SK-N-SH (cell line): Measurements from ENCODE around the gene PLS3. TPM values are rescaled to one million over a fixed set of nuclear protein-coding genes. Genes with fewer than 3 reads are reported as not detected.

ENCODE experiments used
- CTCF ChIA-PET: fragments of 300-600, 350-600 bp; formaldehyde crosslinking; extraction: SDS; loops from one replicate; lab custom pipeline; 2021; lab: Yijun Ruan, JAX
- POLR2A ChIA-PET: fragments of 350-600 bp; sonication (Branson Sonifier 250); formaldehyde crosslinking; extraction: SDS; loops from one replicate; lab custom pipeline; 2020; ENCODE audit warnings: antibody characterized with exemption, inconsistent platforms; lab: Yijun Ruan, JAX
- DNase-seq: peaks from one replicate; pipeline ENCODE4 v3.0.0; 2012
- H2AFZ ChIP-seq: fragments of 200-600 bp; sonication (generic); 2 replicates; pipeline ENCODE4 v1.8.1; 2016; ENCODE audit warnings: antibody characterized with exemption, mild to moderate bottlenecking, low read depth
- H3F3A ChIP-seq: fragments of 200-600 bp; sonication (generic); replicated peaks from 2 replicates; pipeline ENCODE3; 2016; ENCODE audit warnings: antibody characterized with exemption, mild to moderate bottlenecking; ENCODE audit not compliant: insufficient read depth
- H3K27ac ChIP-seq, 2 experiments: fragments of 200-500 bp in 1 of 2; fragments of 200-600 bp in 1 of 2; sonication (Bioruptor generic) in 1 of 2; sonication (generic), shearing (Covaris generic) in 1 of 2; 2 replicates each; pipeline versions ENCODE4 v1.5.1 to v1.6.1; 2014 to 2016; ENCODE audit warnings: low read depth in 2 of 2, inconsistent platforms in 1 of 2, low read length in 1 of 2, mild to moderate bottlenecking in 1 of 2, mixed read lengths in 1 of 2
- H3K27me3 ChIP-seq: fragments of 200-600 bp; sonication (generic), shearing (Covaris generic); 2 replicates; pipeline ENCODE4 v1.6.1; 2016; ENCODE audit warnings: mixed run types; ENCODE audit not compliant: insufficient read depth
- H3K36me3 ChIP-seq, 2 experiments: fragments of 200-500 bp in 1 of 2; fragments of 200-600 bp in 1 of 2; sonication (Bioruptor generic) in 1 of 2; sonication (generic) in 1 of 2; replicated peaks in 1 of 2; 2 replicates each; pipeline versions ENCODE3 to v1.5.1; 2014 to 2016; ENCODE audit warnings: low read length in 1 of 2, mild to moderate bottlenecking in 1 of 2; ENCODE audit not compliant: insufficient read depth in 2 of 2, control insufficient read depth in 1 of 2
- H3K4me1 ChIP-seq, 2 experiments: fragments of 200-500 bp in 1 of 2; fragments of 200-600 bp in 1 of 2; sonication (Bioruptor generic) in 1 of 2; sonication (generic), shearing (Covaris generic) in 1 of 2; 2 replicates each; pipeline versions ENCODE4 v1.5.1 to v1.6.1; 2014 to 2016; ENCODE audit warnings: low read depth in 1 of 2, low read length in 1 of 2, mixed run types in 1 of 2; ENCODE audit not compliant: insufficient read depth in 2 of 2, control insufficient read depth in 1 of 2
- H3K4me2 ChIP-seq: fragments of 200-600 bp; sonication (generic), shearing (Covaris generic); 2 replicates; pipeline ENCODE4 v1.6.1; 2017; ENCODE audit warnings: mixed run types
- H3K4me3 ChIP-seq, 2 experiments: fragments of 200-500 bp in 1 of 2; fragments of 200-600 bp in 1 of 2; sonication (Bioruptor generic) in 1 of 2; sonication (generic), shearing (Covaris generic) in 1 of 2; 2 replicates each; pipeline versions ENCODE4 v1.5.1 to v1.8.1; 2014 to 2016; ENCODE audit warnings: low read depth in 2 of 2, inconsistent platforms in 1 of 2, low read length in 1 of 2, mild to moderate bottlenecking in 1 of 2, mixed read lengths in 1 of 2, moderate library complexity in 1 of 2
- H3K79me2 ChIP-seq: fragments of 200-600 bp; sonication (generic); 2 replicates; pipeline ENCODE4 v1.8.1; 2017; ENCODE audit warnings: mild to moderate bottlenecking; ENCODE audit not compliant: insufficient read depth
- H3K9ac ChIP-seq: fragments of 200-600 bp; sonication (generic); 2 replicates; pipeline ENCODE4 v1.6.1; 2017; ENCODE audit warnings: mixed run types
- H3K9me2 ChIP-seq: fragments of 200-600 bp; sonication (generic); 2 replicates; pipeline ENCODE4 v1.6.1; 2017; ENCODE audit warnings: mixed run types
- H3K9me3 ChIP-seq: fragments of 200-600 bp; sonication (generic); 2 replicates; pipeline ENCODE4 v1.6.1; 2017; ENCODE audit warnings: mixed run types, mild to moderate bottlenecking, moderate library complexity
- H4K20me1 ChIP-seq: fragments of 200-600 bp; sonication (generic); 2 replicates; pipeline ENCODE4 v1.6.1; 2017; ENCODE audit warnings: mild to moderate bottlenecking, mixed run types; ENCODE audit not compliant: insufficient read depth
- IRF3 ChIP-seq: fragments of 150-350 bp; IDR thresholded peaks from 2 replicates; pipeline ENCODE4 v1.6.1; 2016; ENCODE audit warnings: mild to moderate bottlenecking, low read depth, low read length
- NFIC ChIP-seq: IDR thresholded peaks from 2 replicates; pipeline ENCODE4 v1.4.0; 2012; ENCODE audit warnings: borderline replicate concordance
- RAD21 ChIP-seq: IDR thresholded peaks from 2 replicates; pipeline ENCODE4 v1.6.1; 2012; ENCODE audit warnings: mild to moderate bottlenecking, low read length
- RXRA ChIP-seq: IDR thresholded peaks from 2 replicates; pipeline ENCODE4 v1.4.0; 2012; ENCODE audit warnings: low read depth, mild to moderate bottlenecking, borderline replicate concordance
- USF2 ChIP-seq: fragments of 150-350 bp; IDR thresholded peaks from 2 replicates; pipeline ENCODE4 v1.6.1; 2017; ENCODE audit warnings: antibody characterized with exemption, low read length, low read depth, borderline replicate concordance
- WGBS: methylation state at CpG from one replicate; pipeline ENCODE4 v1.1.6; 2017; ENCODE audit warnings: low lambda C conversion rate; 5-methylcytosine and 5-hydroxymethylcytosine counted together
- polyA plus RNA-seq, 3 experiments: library from polyadenylated mRNA; depleted of rRNA; stranded (reverse); fragments of >200 nt; gene quantifications; 2 replicates each; pipeline ENCODE4 v1.2.3, GENCODE V29; 2012
- TF ChIP-seq, protein P1 (sequence below): IDR thresholded peaks from 2 replicates; pipeline ENCODE4 v1.4.0; 2012; ENCODE audit warnings: low read depth, borderline replicate concordance
- TF ChIP-seq, protein P2 (sequence below): fragments of 200-600 bp; sonication (generic); IDR thresholded peaks from 2 replicates; pipeline ENCODE4 v1.6.1; 2017; ENCODE audit warnings: antibody characterized with exemption, mild to moderate bottlenecking, moderate library complexity

PLS3 gene
- polyA plus RNA-seq, 1 of the 3 experiments (the other 2 are of a cell fraction): 35.7 TPM

- peak overlapping the region; percentile 71 for H3K9ac ChIP-seq
These were observed 868 bp downstream of the PLS3 start for GRCh38 chrX:115561605-115562479.

GRCh38 chrX:115562480-115562847 lies 1.5 kb downstream of the PLS3 start:
- H3K27ac ChIP-seq: peak overlapping the region in 1 of 2 experiments; percentile 64; a peak in 2 of 4 replicates
- peaks cover 4% of the 10 kb centered on the region; the same call in 1 of the 2 replicates for H3K27me3 ChIP-seq
- H4K20me1 ChIP-seq: 0 out of 2 replicates have a peak, but pooled peaks cover 7% of the 10 kb centered on the region
- ChIA-PET POLR2A (no interaction called here), CTCF (interaction anchor here (1.0 to 3.0 kb wide), 3 partner anchors 50 to 232 kb away, joined by 3 to 14 read pairs (median 3); no protein-coding TSS in a partner anchor)
- H3K79me2 ChIP-seq: peaks cover 62% of the 10 kb centered on the region
- H3K9me3 ChIP-seq: no peaks in the 10 kb centered on the region
- no peaks in the 10 kb centered on the region for H3K36me3 ChIP-seq
- H3K9ac ChIP-seq: peak overlapping the region; percentile 71; the same call in 1 of the 2 replicates
- H3K4me1 ChIP-seq: peaks cover 0 to 12% of the 10 kb centered on the region in 2 experiments; a peak in 3 of 4 replicates
- H3K9me2 ChIP-seq: no peaks in the 10 kb centered on the region
- peak overlapping the region; percentile 62 for H3K4me2 ChIP-seq
- TF ChIP-seq USF2 (0 out of 2 replicates have a peak, but pooled peaks have one; percentile 8), RXRA (no peak)
- TF ChIP-seq, protein P1, sequence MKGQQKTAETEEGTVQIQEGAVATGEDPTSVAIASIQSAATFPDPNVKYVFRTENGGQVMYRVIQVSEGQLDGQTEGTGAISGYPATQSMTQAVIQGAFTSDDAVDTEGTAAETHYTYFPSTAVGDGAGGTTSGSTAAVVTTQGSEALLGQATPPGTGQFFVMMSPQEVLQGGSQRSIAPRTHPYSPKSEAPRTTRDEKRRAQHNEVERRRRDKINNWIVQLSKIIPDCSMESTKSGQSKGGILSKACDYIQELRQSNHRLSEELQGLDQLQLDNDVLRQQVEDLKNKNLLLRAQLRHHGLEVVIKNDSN: peak; percentile 84
- H3K4me3 ChIP-seq: peak overlapping the region; percentile 62 to 70
- 46% methylated on average over 9 of the region's 9 CpGs for WGBS
- no peaks in the 10 kb centered on the region for H3F3A ChIP-seq
- DNase-seq: no peak
- no peak overlapping the region for H2AFZ ChIP-seq

More at GRCh38 chrX:115561605-115562479, 868 bp downstream of the PLS3 start:
- peaks cover 4% of the 10 kb centered on the region; the same call in 1 of the 2 replicates for H3K27me3 ChIP-seq
- no peaks in the 10 kb centered on the region for H3F3A ChIP-seq
- no peaks in the 10 kb centered on the region for H3K36me3 ChIP-seq
- H3K4me2 ChIP-seq: peak overlapping the region; percentile 62
- ChIA-PET POLR2A (no interaction called here), CTCF (interaction anchor here (1.0 to 3.0 kb wide), 3 partner anchors 51 to 231 kb away, joined by 3 to 14 read pairs (median 3); no protein-coding TSS in a partner anchor)
- peaks cover 56% of the 10 kb centered on the region for H3K79me2 ChIP-seq
- WGBS: 11% methylated on average over 37 of the region's 55 CpGs
- H4K20me1 ChIP-seq: 0 out of 2 replicates have a peak, but pooled peaks cover 7% of the 10 kb centered on the region
- H2AFZ ChIP-seq: peak overlapping the region; percentile 47; the same call in 1 of the 2 replicates
- H3K27ac ChIP-seq: peak overlapping the region; percentile 64 to 71
- H3K9me3 ChIP-seq: no peaks in the 10 kb centered on the region
- TF ChIP-seq RAD21 (0 out of 2 replicates have a peak, but pooled peaks have one; percentile 8), NFIC (peak; percentile 15; the same call in 1 of the 2 replicates), IRF3 (no peak)
- TF ChIP-seq, protein P2, sequence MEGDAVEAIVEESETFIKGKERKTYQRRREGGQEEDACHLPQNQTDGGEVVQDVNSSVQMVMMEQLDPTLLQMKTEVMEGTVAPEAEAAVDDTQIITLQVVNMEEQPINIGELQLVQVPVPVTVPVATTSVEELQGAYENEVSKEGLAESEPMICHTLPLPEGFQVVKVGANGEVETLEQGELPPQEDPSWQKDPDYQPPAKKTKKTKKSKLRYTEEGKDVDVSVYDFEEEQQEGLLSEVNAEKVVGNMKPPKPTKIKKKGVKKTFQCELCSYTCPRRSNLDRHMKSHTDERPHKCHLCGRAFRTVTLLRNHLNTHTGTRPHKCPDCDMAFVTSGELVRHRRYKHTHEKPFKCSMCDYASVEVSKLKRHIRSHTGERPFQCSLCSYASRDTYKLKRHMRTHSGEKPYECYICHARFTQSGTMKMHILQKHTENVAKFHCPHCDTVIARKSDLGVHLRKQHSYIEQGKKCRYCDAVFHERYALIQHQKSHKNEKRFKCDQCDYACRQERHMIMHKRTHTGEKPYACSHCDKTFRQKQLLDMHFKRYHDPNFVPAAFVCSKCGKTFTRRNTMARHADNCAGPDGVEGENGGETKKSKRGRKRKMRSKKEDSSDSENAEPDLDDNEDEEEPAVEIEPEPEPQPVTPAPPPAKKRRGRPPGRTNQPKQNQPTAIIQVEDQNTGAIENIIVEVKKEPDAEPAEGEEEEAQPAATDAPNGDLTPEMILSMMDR: 0 out of 2 replicates have a peak, but pooled peaks have one; percentile 12
- TF ChIP-seq, all 33 proteins: peak for 3
- Histone ChIP-seq H3K9me2 (no peaks in the 10 kb centered on the region), H3K4me3 (peak overlapping the region; percentile 62 to 70), H3K4me1 (peaks cover 0 to 12% of the 10 kb centered on the region in 2 experiments; a peak in 3 of 4 replicates)
- peak; percentile 77 for DNase-seq
